ENCODE data around the gene RHOT1. TPM values are rescaled to one million over a fixed set of nuclear protein-coding genes. Genes with fewer than 3 reads are reported as not detected.

Gene RHOT1
- total RNA-seq, 1 donor from 2014 or later = 48.6 TPM

- Histone ChIP-seq H3K36me3 (peaks cover 82% of the 10 kb centered on the region), H3K4me1 (no peaks in the 10 kb centered on the region), H3K27me3 (ENCODE audit: low read depth) (no peaks in the 10 kb centered on the region), H3K4me3 (no peak overlapping the region), H3K27ac (no peak overlapping the region), H3K9me3 (no peaks in the 10 kb centered on the region)
- DNase-seq = no peak
- intact Hi-C loops (cut with DNase I) = no loop called here
- no peak for ATAC-seq
- no peak for TF ChIP-seq CTCF (IDR thresholded peaks at IDR 0.05)
These were observed 69.4 kb downstream of the RHOT1 start for GRCh38 chr17:32211671-32212070.

- Histone ChIP-seq H3K4me3 (no peak overlapping the region), H3K36me3 (peaks cover 58% of the 10 kb centered on the region), H3K9me3 (no peaks in the 10 kb centered on the region), H3K4me1 (no peaks in the 10 kb centered on the region), H3K27me3 (ENCODE audit: low read depth) (no peaks in the 10 kb centered on the region), H3K27ac (no peak overlapping the region)
- DNase-seq (no peak), ATAC-seq (no peak)
- TF ChIP-seq CTCF (IDR thresholded peaks at IDR 0.05) = no peak
- intact Hi-C loops (cut with DNase I) = no loop called here
These were observed 73.4 kb downstream of the RHOT1 start for GRCh38 chr17:32215696-32216095.

GRCh38 chr17:32222621-32223020, 80.3 kb downstream of the RHOT1 start:
- no peaks in the 10 kb centered on the region for H3K9me3 ChIP-seq
- no peak for TF ChIP-seq CTCF (IDR thresholded peaks at IDR 0.05)
- ATAC-seq = no peak

GRCh38 chr17:32223703-32224102, 81.4 kb downstream of the RHOT1 start:
- no peak overlapping the region for H3K4me3 ChIP-seq

More at GRCh38 chr17:32222621-32223020, 80.3 kb downstream of the RHOT1 start:
- Histone ChIP-seq H3K36me3 (peaks cover 70% of the 10 kb centered on the region), H3K4me3 (no peak overlapping the region), H3K4me1 (no peaks in the 10 kb centered on the region), H3K27ac (no peak overlapping the region), H3K27me3 (ENCODE audit: low read depth) (no peaks in the 10 kb centered on the region)
- no peak for DNase-seq
- intact Hi-C loops (cut with DNase I) = no loop called here

GRCh38 chr17:32226886-32227285, 84.6 kb downstream of the RHOT1 start:
- no peak for DNase-seq
- intact Hi-C loops (cut with DNase I) = no loop called here
- H3K4me1 ChIP-seq = no peaks in the 10 kb centered on the region
- no peak for ATAC-seq
- no peak overlapping the region for H3K4me3 ChIP-seq
- H3K27ac ChIP-seq = no peak overlapping the region
- no peaks in the 10 kb centered on the region for H3K27me3 ChIP-seq (ENCODE audit: low read depth)
- peaks cover 50% of the 10 kb centered on the region for H3K36me3 ChIP-seq
- no peak for TF ChIP-seq CTCF (IDR thresholded peaks at IDR 0.05)
- H3K9me3 ChIP-seq = no peaks in the 10 kb centered on the region

More at GRCh38 chr17:32223703-32224102, 81.4 kb downstream of the RHOT1 start:
- Histone ChIP-seq H3K4me1 (no peaks in the 10 kb centered on the region), H3K36me3 (peaks cover 69% of the 10 kb centered on the region), H3K27ac (no peak overlapping the region), H3K9me3 (no peaks in the 10 kb centered on the region), H3K27me3 (ENCODE audit: low read depth) (no peaks in the 10 kb centered on the region)
- no peak for TF ChIP-seq CTCF (IDR thresholded peaks at IDR 0.05)
- ATAC-seq (no peak), DNase-seq (no peak)
- intact Hi-C loops (cut with DNase I) = no loop called here

GRCh38 chr17:32227910-32228309, 85.6 kb downstream of the RHOT1 start:
- no peaks in the 10 kb centered on the region for H3K4me1 ChIP-seq
- intact Hi-C loops (cut with DNase I) = no loop called here
- TF ChIP-seq CTCF (IDR thresholded peaks at IDR 0.05) = no peak
- no peak overlapping the region for H3K4me3 ChIP-seq
- no peaks in the 10 kb centered on the region for H3K9me3 ChIP-seq
- no peak for DNase-seq
- ATAC-seq = no peak
- H3K36me3 ChIP-seq = peaks cover 40% of the 10 kb centered on the region
- H3K27ac ChIP-seq = no peak overlapping the region
- no peaks in the 10 kb centered on the region for H3K27me3 ChIP-seq (ENCODE audit: low read depth)

Measured in lower lobe of right lung (tissue), 2 donors.